ENCODE results near the gene VWC2L.

The VWC2L gene

GRCh38 chr2:214489181-214489580 is 78.3 kb downstream of the VWC2L start:
- no peaks in the 10 kb centered on the region for H3K4me1 ChIP-seq (ENCODE audit: insufficient read depth, low read length)
- H3K9ac ChIP-seq (ENCODE audit: low read depth, low read length), result no peak overlapping the region
- H3K36me3 ChIP-seq (ENCODE audit: insufficient read depth, low read length), result no peaks in the 10 kb centered on the region
- H3K9me3 ChIP-seq (ENCODE audit: control insufficient read depth, insufficient read depth, low read length), result no peaks in the 10 kb centered on the region

GRCh38 chr2:214489702-214490101 is 78.8 kb downstream of the VWC2L start:
- Histone ChIP-seq H3K9ac (ENCODE audit: low read depth, low read length) (no peak overlapping the region), H3K36me3 (ENCODE audit: insufficient read depth, low read length) (no peaks in the 10 kb centered on the region), H3K4me1 (ENCODE audit: insufficient read depth, low read length) (no peaks in the 10 kb centered on the region), H3K9me3 (ENCODE audit: control insufficient read depth, insufficient read depth, low read length) (no peaks in the 10 kb centered on the region)

GRCh38 chr2:214492152-214492551 is 81.3 kb downstream of the VWC2L start:
- no peaks in the 10 kb centered on the region for H3K9me3 ChIP-seq (ENCODE audit: control insufficient read depth, insufficient read depth, low read length)
- H3K9ac ChIP-seq (ENCODE audit: low read depth, low read length), result no peak overlapping the region
- no peaks in the 10 kb centered on the region for H3K4me1 ChIP-seq (ENCODE audit: insufficient read depth, low read length)
- H3K36me3 ChIP-seq (ENCODE audit: insufficient read depth, low read length), result no peaks in the 10 kb centered on the region

DNA sequence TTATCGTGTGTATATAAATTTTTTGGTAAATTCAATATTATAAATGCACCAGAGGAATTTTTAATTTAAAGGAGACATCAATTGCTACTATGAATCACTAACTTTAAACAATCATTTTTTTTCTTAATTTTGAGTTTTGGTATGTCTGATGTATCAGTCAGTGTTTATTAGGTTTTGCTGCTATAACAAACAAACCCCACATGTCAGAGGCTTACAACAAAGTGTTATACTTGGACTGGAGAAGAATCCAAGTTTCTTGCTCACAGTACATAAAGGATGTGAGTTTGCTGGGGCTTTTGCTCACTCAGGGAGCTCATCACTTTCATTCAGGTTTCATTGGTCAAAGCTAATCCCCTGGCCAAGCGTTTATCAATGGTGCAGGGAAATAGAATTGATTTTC is 81.8 kb downstream of the VWC2L start:
- no peaks in the 10 kb centered on the region for H3K36me3 ChIP-seq (ENCODE audit: insufficient read depth, low read length)
- H3K9me3 ChIP-seq (ENCODE audit: control insufficient read depth, insufficient read depth, low read length), result no peaks in the 10 kb centered on the region
- H3K9ac ChIP-seq (ENCODE audit: low read depth, low read length), result no peak overlapping the region
- H3K4me1 ChIP-seq (ENCODE audit: insufficient read depth, low read length), result no peaks in the 10 kb centered on the region

DNA sequence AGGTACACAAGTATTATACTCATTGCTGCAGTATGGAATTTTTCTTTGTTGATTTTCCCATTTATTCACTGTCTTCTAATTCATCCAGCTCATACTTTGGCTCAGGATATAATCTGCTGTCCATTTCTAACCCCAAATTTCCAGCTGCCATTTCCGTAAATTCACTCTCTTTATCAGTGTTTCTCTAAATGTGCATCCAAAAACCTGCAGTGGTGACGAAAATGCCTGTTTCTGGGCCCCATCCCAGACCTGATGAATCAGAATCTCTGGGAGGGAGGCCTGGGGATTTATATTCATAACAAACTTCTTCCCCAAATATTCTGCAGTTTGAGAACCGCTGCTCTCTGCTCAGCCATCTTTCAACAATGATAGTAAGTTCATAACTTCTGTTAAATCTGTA is 86.6 kb downstream of the VWC2L start:
- H3K9me3 ChIP-seq (ENCODE audit: control insufficient read depth, insufficient read depth, low read length), result no peaks in the 10 kb centered on the region

DNA sequence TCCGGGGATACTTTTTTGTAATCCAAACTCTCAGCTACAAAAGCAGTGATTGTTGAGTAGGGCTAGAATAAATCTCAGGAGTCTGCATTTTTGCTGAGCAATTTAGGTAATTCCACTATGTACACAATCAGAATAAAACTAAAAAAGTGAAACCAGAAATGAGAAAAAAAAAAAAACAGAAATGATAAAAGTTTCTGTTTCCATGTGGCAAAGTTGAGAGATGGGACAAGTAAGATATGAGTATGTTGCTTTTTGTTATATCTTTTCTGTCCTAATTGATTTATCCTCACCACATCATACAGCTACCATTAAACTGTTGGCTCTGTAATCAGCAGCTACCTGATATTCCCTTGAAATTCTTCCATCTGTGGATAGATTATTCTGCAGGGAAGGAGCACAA is 92.7 kb downstream of the VWC2L start:
- no peaks in the 10 kb centered on the region for H3K36me3 ChIP-seq (ENCODE audit: insufficient read depth, low read length)
- H3K9me3 ChIP-seq (ENCODE audit: control insufficient read depth, insufficient read depth, low read length), result no peaks in the 10 kb centered on the region
- no peak overlapping the region for H3K9ac ChIP-seq (ENCODE audit: low read depth, low read length)
- H3K4me1 ChIP-seq (ENCODE audit: insufficient read depth, low read length), result no peaks in the 10 kb centered on the region

More for the DNA sequence above, 86.6 kb downstream of the VWC2L start:
- Histone ChIP-seq H3K36me3 (ENCODE audit: insufficient read depth, low read length) (no peaks in the 10 kb centered on the region), H3K4me1 (ENCODE audit: insufficient read depth, low read length) (no peaks in the 10 kb centered on the region), H3K9ac (ENCODE audit: low read depth, low read length) (no peak overlapping the region)

- Histone ChIP-seq H3K4me1 (ENCODE audit: insufficient read depth, low read length) (no peaks in the 10 kb centered on the region), H3K9me3 (ENCODE audit: control insufficient read depth, insufficient read depth, low read length) (no peaks in the 10 kb centered on the region), H3K9ac (ENCODE audit: low read depth, low read length) (no peak overlapping the region), H3K36me3 (ENCODE audit: insufficient read depth, low read length) (no peaks in the 10 kb centered on the region)
These were observed 93.9 kb downstream of the VWC2L start for GRCh38 chr2:214504599-214505376.

GRCh38 chr2:214507032-214507431 is 96.2 kb downstream of the VWC2L start:
- H3K36me3 ChIP-seq (ENCODE audit: insufficient read depth, low read length), result no peaks in the 10 kb centered on the region
- H3K9me3 ChIP-seq (ENCODE audit: control insufficient read depth, insufficient read depth, low read length), result no peaks in the 10 kb centered on the region
- no peaks in the 10 kb centered on the region for H3K4me1 ChIP-seq (ENCODE audit: insufficient read depth, low read length)
- H3K9ac ChIP-seq (ENCODE audit: low read depth, low read length), result no peak overlapping the region

DNA sequence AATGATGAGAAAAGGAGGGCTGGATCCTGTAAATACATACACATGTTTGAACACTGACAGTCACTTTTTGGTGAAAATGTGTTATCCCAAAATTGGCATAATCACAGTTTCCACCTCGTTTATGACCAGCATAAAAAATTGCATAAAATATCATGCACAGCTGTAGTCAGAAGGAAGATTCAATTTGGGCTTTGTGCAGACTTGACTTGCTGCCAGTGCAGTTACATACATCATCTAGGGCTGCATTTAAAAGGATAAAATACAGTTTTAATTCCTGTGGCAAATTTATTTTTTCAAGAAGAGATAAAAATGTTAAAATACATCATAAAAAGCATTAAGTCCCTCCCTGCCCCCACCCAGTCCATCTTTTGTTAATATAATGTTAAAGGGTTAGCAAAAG is 103.8 kb downstream of the VWC2L start:
- Histone ChIP-seq H3K36me3 (ENCODE audit: insufficient read depth, low read length) (no peaks in the 10 kb centered on the region), H3K4me1 (ENCODE audit: insufficient read depth, low read length) (no peaks in the 10 kb centered on the region), H3K9me3 (ENCODE audit: control insufficient read depth, insufficient read depth, low read length) (no peaks in the 10 kb centered on the region), H3K9ac (ENCODE audit: low read depth, low read length) (no peak overlapping the region)

DNA sequence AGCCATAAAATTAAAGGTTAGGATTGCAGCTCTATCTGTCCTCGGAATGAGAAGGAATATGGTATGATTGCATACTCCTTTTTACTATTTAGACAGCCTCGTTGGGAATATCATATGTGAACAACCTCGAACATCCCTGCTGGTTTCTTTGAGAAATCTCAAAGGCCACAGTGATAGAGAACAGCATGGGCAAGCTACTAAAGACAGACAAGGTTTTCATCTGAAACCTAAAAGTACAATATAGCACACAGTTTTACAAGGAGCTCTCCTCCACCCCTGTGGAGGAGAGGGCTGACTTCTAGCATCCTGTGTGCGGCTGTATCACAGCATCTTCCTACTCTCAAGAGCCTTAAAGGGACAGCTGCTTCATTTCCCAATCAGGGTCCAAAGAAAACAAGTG is 104.3 kb downstream of the VWC2L start:
- H3K36me3 ChIP-seq (ENCODE audit: insufficient read depth, low read length), result no peaks in the 10 kb centered on the region
- H3K4me1 ChIP-seq (ENCODE audit: insufficient read depth, low read length), result no peaks in the 10 kb centered on the region
- no peaks in the 10 kb centered on the region for H3K9me3 ChIP-seq (ENCODE audit: control insufficient read depth, insufficient read depth, low read length)
- H3K9ac ChIP-seq (ENCODE audit: low read depth, low read length), result no peak overlapping the region

GRCh38 chr2:214519258-214519818 is 108.5 kb downstream of the VWC2L start:
- H3K36me3 ChIP-seq (ENCODE audit: insufficient read depth, low read length), result no peaks in the 10 kb centered on the region
- H3K9ac ChIP-seq (ENCODE audit: low read depth, low read length), result no peak overlapping the region
- H3K9me3 ChIP-seq (ENCODE audit: control insufficient read depth, insufficient read depth, low read length), result no peaks in the 10 kb centered on the region
- no peaks in the 10 kb centered on the region for H3K4me1 ChIP-seq (ENCODE audit: insufficient read depth, low read length)

DNA sequence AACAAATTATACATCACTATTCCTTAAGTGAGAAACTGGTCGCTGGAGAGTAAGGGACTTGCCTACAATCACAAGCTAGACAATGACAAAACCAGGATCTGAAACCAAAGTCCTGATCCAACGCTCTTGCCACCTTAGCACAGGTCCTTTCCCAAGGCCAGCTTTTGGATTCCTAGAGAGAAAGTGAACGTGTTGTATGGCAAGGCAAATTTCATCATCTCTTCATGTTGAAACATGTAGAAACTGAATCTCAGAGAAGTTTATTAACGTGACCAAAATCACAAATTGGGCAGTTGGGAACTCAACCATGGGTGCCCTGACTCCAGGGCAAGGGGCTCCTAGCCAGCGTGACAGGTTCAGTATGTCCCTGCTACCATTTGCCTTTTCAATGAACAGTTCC is 118.2 kb downstream of the VWC2L start:
- no peaks in the 10 kb centered on the region for H3K9me3 ChIP-seq (ENCODE audit: control insufficient read depth, insufficient read depth, low read length)
- no peaks in the 10 kb centered on the region for H3K36me3 ChIP-seq (ENCODE audit: insufficient read depth, low read length)
- no peaks in the 10 kb centered on the region for H3K4me1 ChIP-seq (ENCODE audit: insufficient read depth, low read length)
- H3K9ac ChIP-seq (ENCODE audit: low read depth, low read length), result no peak overlapping the region

GRCh38 chr2:214529514-214529913 is 118.7 kb downstream of the VWC2L start:
- H3K9me3 ChIP-seq (ENCODE audit: control insufficient read depth, insufficient read depth, low read length), result no peaks in the 10 kb centered on the region
- H3K4me1 ChIP-seq (ENCODE audit: insufficient read depth, low read length), result no peaks in the 10 kb centered on the region
- H3K9ac ChIP-seq (ENCODE audit: low read depth, low read length), result no peak overlapping the region
- no peaks in the 10 kb centered on the region for H3K36me3 ChIP-seq (ENCODE audit: insufficient read depth, low read length)

DNA sequence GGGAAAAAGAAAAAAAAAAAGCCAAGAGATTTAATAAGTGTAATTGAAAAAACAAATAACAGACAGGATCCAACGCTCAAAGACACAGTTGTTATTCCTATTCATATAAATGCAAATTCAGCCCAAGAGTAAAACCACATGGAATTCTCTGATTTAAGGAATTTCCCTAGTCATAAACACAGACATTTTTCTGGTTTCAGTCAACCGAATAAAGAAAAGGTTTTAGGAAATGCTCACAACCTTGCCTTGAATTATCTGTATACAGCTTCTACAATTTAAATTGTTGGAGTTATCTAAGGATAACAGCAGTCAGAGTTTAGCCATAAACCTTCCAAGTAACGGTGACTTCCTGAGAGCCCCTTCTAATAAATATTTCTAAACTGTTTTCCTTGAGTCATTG is 122.7 kb downstream of the VWC2L start:
- Histone ChIP-seq H3K9ac (ENCODE audit: low read depth, low read length) (no peak overlapping the region), H3K9me3 (ENCODE audit: control insufficient read depth, insufficient read depth, low read length) (no peaks in the 10 kb centered on the region), H3K4me1 (ENCODE audit: insufficient read depth, low read length) (no peaks in the 10 kb centered on the region), H3K36me3 (ENCODE audit: insufficient read depth, low read length) (no peaks in the 10 kb centered on the region)

DNA sequence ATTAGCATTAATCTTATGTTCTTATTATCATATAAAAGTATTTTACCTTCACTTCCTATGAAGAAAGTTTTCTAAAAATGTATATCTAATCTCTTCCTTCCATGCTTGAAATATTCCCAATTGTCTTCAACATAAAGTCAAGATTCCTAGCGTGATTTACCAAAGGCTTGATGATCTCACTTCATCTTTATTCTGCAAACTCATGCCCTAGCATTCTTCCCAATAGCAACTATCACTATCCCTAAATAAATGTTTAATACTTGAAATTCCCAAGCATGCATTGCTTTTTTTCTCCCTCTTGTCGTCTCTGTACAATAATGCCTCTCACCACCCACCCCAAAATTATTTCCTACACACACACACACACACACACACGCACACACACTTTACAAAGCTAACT is 125.8 kb downstream of the VWC2L start:
- Histone ChIP-seq H3K36me3 (ENCODE audit: insufficient read depth, low read length) (no peaks in the 10 kb centered on the region), H3K9me3 (ENCODE audit: control insufficient read depth, insufficient read depth, low read length) (no peaks in the 10 kb centered on the region), H3K4me1 (ENCODE audit: insufficient read depth, low read length) (no peaks in the 10 kb centered on the region), H3K9ac (ENCODE audit: low read depth, low read length) (no peak overlapping the region)
